GM12878 (cell line): ENCODE measurements around the gene SMAD1. TPM values are rescaled to one million over a fixed set of nuclear protein-coding genes. Genes with fewer than 3 reads are reported as not detected.

Experiments used
- ATAC-seq: fragments of 200-7000 bp; cut with Tn5 transposase; 3 replicates; pipeline ENCODE4 v1.9.1; 2020; ENCODE audit warnings: mild to moderate bottlenecking, moderate library complexity
- BruUV-seq: library from RNA; stranded (reverse); fragments of 400-500 nt; replicated peaks from 2 replicates; lab custom pipeline; 2021; lab: Mats Ljungman, UMichigan
- CTCF ChIA-PET: fragments of 300-600 bp; sonication (Branson Sonifier 250); formaldehyde crosslinking; extraction: SDS; loops from one replicate; lab custom pipeline; 2021; ENCODE audit warnings: inconsistent platforms; lab: Yijun Ruan, JAX
- POLR2A ChIA-PET: fragments of 350-600 bp; formaldehyde crosslinking; extraction: SDS; loops from one replicate; lab custom pipeline; 2021; ENCODE audit warnings: inconsistent platforms; lab: Charles Lee
- RAD21 ChIA-PET: fragments of 300-600 bp; sonication (Branson Sonifier 250); formaldehyde crosslinking; loops from one replicate; lab custom pipeline; 2023; ENCODE audit warnings: antibody characterized with exemption; ENCODE audit not compliant: unreplicated experiment; lab: Charles Lee
- SMC1A ChIA-PET: fragments of 300-600 bp; sonication (Branson Sonifier 250); formaldehyde crosslinking; loops from one replicate; lab custom pipeline; 2023; ENCODE audit not compliant: unreplicated experiment, uncharacterized antibody; lab: Charles Lee
- DNase-seq: peaks from one replicate; pipeline ENCODE4 v3.0.0-alpha.2; 2011; ENCODE audit warnings: low read depth, low spot score
- FAIRE-seq: peaks from 3 replicates; lab custom pipeline; 2011; peaks lifted over from hg19 to GRCh38; lab: Jason Lieb, UNC
- H2AFZ ChIP-seq: 2 replicates; pipeline ENCODE4 v1.6.0; 2011; ENCODE audit warnings: low read depth, low read length, control low read depth; ENCODE audit not compliant: control insufficient read depth
- H3K27ac ChIP-seq: 2 replicates; pipeline ENCODE4 v1.5.1; 2011; ENCODE audit warnings: control low read depth; ENCODE audit not compliant: control insufficient read depth, insufficient read depth
- H3K27me3 ChIP-seq, 2 experiments: replicated peaks in 1 of 2; 2 replicates each; pipeline versions ENCODE4 v1.6.0 to v1.6.1; 2011; ENCODE audit warnings: low read length in 1 of 2; ENCODE audit not compliant: control insufficient read depth in 2 of 2, insufficient read depth in 2 of 2
- H3K36me3 ChIP-seq, 2 experiments: 2 replicates each; pipeline ENCODE4 v1.5.1; 2011; ENCODE audit warnings: low read length in 1 of 2; ENCODE audit not compliant: control insufficient read depth in 2 of 2, insufficient read depth in 2 of 2
- H3K4me1 ChIP-seq: 2 replicates; pipeline ENCODE4 v1.6.1; 2011; ENCODE audit warnings: mild to moderate bottlenecking, low read length, moderate library complexity, mixed read lengths; ENCODE audit not compliant: control insufficient read depth, insufficient read depth
- H3K4me2 ChIP-seq: 2 replicates; pipeline ENCODE4 v1.6.0; 2011; ENCODE audit warnings: control low read depth; ENCODE audit not compliant: control insufficient read depth, insufficient read depth
- H3K4me3 ChIP-seq: fragments of 200-600 bp; sonication (generic); 2 replicates; pipeline ENCODE4 v1.5.1; 2016
- H3K79me2 ChIP-seq: 2 replicates; pipeline ENCODE4 v1.6.0; 2011; ENCODE audit warnings: low read length; ENCODE audit not compliant: control insufficient read depth, insufficient read depth
- H3K9ac ChIP-seq: 2 replicates; pipeline ENCODE4 v1.8.0; 2011; ENCODE audit warnings: low read length, control low read depth, mixed read lengths; ENCODE audit not compliant: control insufficient read depth, insufficient read depth
- H3K9me3 ChIP-seq: replicated peaks from 3 replicates; pipeline ENCODE4 v1.5.1; 2011; ENCODE audit warnings: mild to moderate bottlenecking, low read length; ENCODE audit not compliant: control insufficient read depth, insufficient read depth
- H4K20me1 ChIP-seq: 2 replicates; pipeline ENCODE4 v1.6.0; 2011; ENCODE audit not compliant: control insufficient read depth, insufficient read depth
- NFXL1 ChIP-seq: fragments of 450-650 bp; IDR thresholded peaks from 2 replicates; pipeline ENCODE4 v1.6.1; 2017; ENCODE audit warnings: antibody characterized with exemption, mild to moderate bottlenecking, borderline replicate concordance
- PAX5 ChIP-seq: IDR thresholded peaks from 2 replicates; pipeline ENCODE4 v1.6.1; 2011; ENCODE audit warnings: low read depth, low read length, borderline replicate concordance
- ZBTB40 ChIP-seq: fragments of 450-650 bp; IDR thresholded peaks from 2 replicates; pipeline ENCODE4 v1.6.1; 2016; ENCODE audit warnings: mild to moderate bottlenecking, moderate library complexity, borderline replicate concordance
- WGBS: methylation state at CpG from one replicate; pipeline ENCODE4 v1.1.6; 2016; ENCODE audit warnings: low lambda C conversion rate; ENCODE audit not compliant: insufficient replicate concordance, insufficient coverage; ENCODE audit errors: missing lambda C conversion rate; 5-methylcytosine and 5-hydroxymethylcytosine counted together
- in situ Hi-C: fragments of 300-500 bp; cut with MboI; formaldehyde crosslinking; loops from 9 replicates; pipeline ENCODE4 v1.14.3; 2018; ENCODE audit warnings: mixed read lengths
- intact Hi-C: fragments of 100-400 bp; cut with micrococcal nuclease; formaldehyde crosslinking; loops from one replicate; pipeline ENCODE4 v1.14.2; 2022; ENCODE audit not compliant: unreplicated experiment
- polyA plus RNA-seq, 11 experiments: library from polyadenylated mRNA; depleted of rRNA in 4 of 11; unstranded in 6 of 11; stranded (reverse) in 5 of 11; fragments of >200 nt; fragmentation: Nextera tagmentation in 4 of 11; fragmentation: Illumina TruSeq in 1 of 11; extraction: Ambion mirVana in 4 of 11; extraction: Trizol in 1 of 11; gene quantifications; 1 replicate in 1 of 11; 2 replicates in 10 of 11; pipeline versions ENCODE4 v1.2.1 to v1.2.3, GENCODE V29; 2011 to 2016; ENCODE audit warnings: inconsistent platforms in 2 of 11, missing spikeins in 2 of 11, low read depth in 1 of 11
- total RNA-seq, 4 experiments: library from RNA; depleted of rRNA in 3 of 4; stranded (reverse); fragments of >200 nt in 3 of 4; fragmentation: Illumina TruSeq in 1 of 4; extraction: Trizol in 1 of 4; gene quantifications; 2 replicates each; pipeline versions ENCODE4 v1.2.1 to v1.2.3, GENCODE V29; 2013 to 2021

SMAD1 gene
- total and polyA plus RNA-seq, 10 of the 15 experiments (the other 5 are each of a cell fraction or from before 2014, with no cell fraction given), result 0.29 to 17.5 (median 13.6) TPM

GRCh38 chr4:145602129-145602760, 120.6 kb downstream of the SMAD1 start:
- Histone ChIP-seq H3K27me3 (no peaks in the 10 kb centered on the region; a peak in 1 of 4 replicates), H4K20me1 (no peaks in the 10 kb centered on the region), H3K27ac (no peak overlapping the region), H3K4me2 (no peak overlapping the region), H3K79me2 (no peaks in the 10 kb centered on the region), H2AFZ (no peak overlapping the region), H3K4me1 (no peaks in the 10 kb centered on the region), H3K9ac (no peak overlapping the region), H3K4me3 (no peak overlapping the region), H3K36me3 (no peaks in the 10 kb centered on the region), H3K9me3 (no peaks in the 10 kb centered on the region; the same call in 2 of the 3 replicates)
- FAIRE-seq, result no peak
- ChIA-PET POLR2A (no interaction called here), RAD21 (interaction anchor here (0.7 to 1.4 kb wide), 2 partner anchors 15 to 369 kb away, joined by 3 to 4 read pairs; no protein-coding TSS in a partner anchor), CTCF (interaction anchor here (0.9 to 2.2 kb wide), 5 partner anchors 11 to 447 kb away, joined by 3 to 12 read pairs (median 3); no protein-coding TSS in a partner anchor), SMC1A (interaction anchor here (0.7 to 3.2 kb wide), 7 partner anchors 8 to 444 kb away, joined by 3 to 11 read pairs (median 3); no protein-coding TSS in a partner anchor)
- intact Hi-C loops (no loop called here), in situ Hi-C loops (loop anchor here (25.0 kb wide), 1 partner anchor 1415 kb away; no protein-coding TSS in a partner anchor)
- DNase-seq, result no peak
- WGBS, result 44% methylated on average over 4 of the region's 4 CpGs
- no peak for TF ChIP-seq ZBTB40
- TF ChIP-seq NFXL1, result no peak
- TF ChIP-seq PAX5, result no peak
- ATAC-seq, result no peak
- BruUV-seq, result no TSS peak
